Measurements from ENCODE around the gene KRTAP3-1.
"Not testable (repeated sequence)": the region's sequence is repeated elsewhere in the genome, so short reads cannot be mapped to it uniquely, and the experiment has no call there.

The KRTAP3-1 gene

DNA sequence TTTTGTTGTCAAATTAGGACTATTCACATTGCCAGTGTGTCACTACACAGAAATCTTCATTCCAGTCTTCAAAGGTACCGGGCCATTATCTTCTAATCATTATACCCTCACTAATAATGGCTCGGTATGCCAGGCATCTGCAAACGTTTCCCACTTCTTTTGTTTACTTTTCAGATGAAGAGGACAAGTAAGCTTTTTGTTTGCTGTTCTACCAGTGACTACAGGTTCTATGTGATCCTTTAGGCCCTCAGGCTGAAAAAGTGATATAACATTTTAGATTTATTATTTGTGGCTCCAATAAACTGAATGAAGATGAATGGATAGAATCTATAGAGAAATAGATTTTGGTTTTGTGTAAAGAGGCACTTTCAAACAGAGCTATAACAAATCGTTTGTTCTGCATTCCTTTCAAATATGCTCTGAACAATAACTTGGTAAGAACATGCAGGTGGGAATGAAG, 403 bp upstream of the KRTAP3-1 start:
- Histone ChIP-seq H3K4me1 (ENCODE audit: control extremely low read depth in 1 of 4, control insufficient read depth in 4 of 4, insufficient read depth in 4 of 4, low read length in 3 of 4) (no peaks in the 10 kb centered on the region), H3K4me3 (ENCODE audit: control insufficient read depth in 1 of 7, extremely low read depth in 1 of 7, insufficient read depth in 4 of 7, low read depth in 2 of 7, low read length in 6 of 7) (no peak overlapping the region), H3K9me3 (ENCODE audit: control extremely low read depth in 1 of 5, control insufficient read depth in 4 of 5, insufficient read depth in 2 of 5, low read depth in 1 of 5, low read length in 4 of 5) (no peaks in the 10 kb centered on the region), H3K27me3 (replicated peaks in 2 of 5; ENCODE audit: control insufficient read depth in 4 of 5, insufficient read depth in 5 of 5, low read length in 4 of 5) (no peaks in the 10 kb centered on the region), H3K27ac (ENCODE audit: insufficient read depth in 1 of 2, low read depth in 1 of 2, low read length in 2 of 2, poor library complexity in 1 of 2, severe bottlenecking in 2 of 2) (no peak overlapping the region), H3K36me3 (ENCODE audit: control insufficient read depth in 4 of 4, insufficient read depth in 4 of 4, low read length in 3 of 4) (no peaks in the 10 kb centered on the region)
- no peak for DNase-seq
- CTCF ChIA-PET = no interaction called here
- POLR2A ChIA-PET = no interaction called here
- 100% methylated on average over 2 of the region's 4 CpGs for WGBS (ENCODE audit: insufficient coverage)

DNA sequence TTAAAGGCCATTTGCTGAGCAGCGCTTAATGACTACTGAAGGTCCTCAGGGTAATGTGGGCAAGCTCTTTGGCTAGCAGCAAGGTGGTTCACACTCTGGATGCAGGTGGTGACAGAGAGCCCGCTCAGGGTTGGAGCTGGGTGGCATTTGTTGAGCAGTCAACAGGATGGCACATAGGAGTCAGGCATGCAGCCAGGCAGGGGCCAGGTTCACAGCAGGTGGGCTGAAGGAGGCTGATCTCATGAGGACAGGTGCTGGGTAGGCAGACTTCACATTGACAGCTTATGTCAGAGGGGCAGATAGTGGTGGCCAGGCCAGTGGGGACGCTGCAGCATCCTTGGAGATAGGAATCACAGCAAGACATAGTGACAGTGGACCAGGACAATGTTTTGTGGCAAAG, 4.5 kb downstream of the KRTAP3-1 start:
- H3K27me3 ChIP-seq (replicated peaks in 2 of 5; ENCODE audit: control insufficient read depth in 4 of 5, insufficient read depth in 5 of 5, low read length in 4 of 5) = no peaks in the 10 kb centered on the region
- no peak overlapping the region for H3K4me3 ChIP-seq (ENCODE audit: control insufficient read depth in 1 of 7, extremely low read depth in 1 of 7, insufficient read depth in 4 of 7, low read depth in 2 of 7, low read length in 6 of 7)
- H3K4me1 ChIP-seq (ENCODE audit: control extremely low read depth in 1 of 4, control insufficient read depth in 4 of 4, insufficient read depth in 4 of 4, low read length in 3 of 4) = no peaks in the 10 kb centered on the region
- no peak for DNase-seq
- CTCF ChIA-PET = no interaction called here
- no peaks in the 10 kb centered on the region for H3K36me3 ChIP-seq (ENCODE audit: control insufficient read depth in 4 of 4, insufficient read depth in 4 of 4, low read length in 3 of 4)
- H3K9me3 ChIP-seq (ENCODE audit: control extremely low read depth in 1 of 5, control insufficient read depth in 4 of 5, insufficient read depth in 2 of 5, low read depth in 1 of 5, low read length in 4 of 5) = no peaks in the 10 kb centered on the region
- no peak overlapping the region for H3K27ac ChIP-seq (ENCODE audit: insufficient read depth in 1 of 2, low read depth in 1 of 2, low read length in 2 of 2, poor library complexity in 1 of 2, severe bottlenecking in 2 of 2)
- 94% methylated on average over 3 of the region's 3 CpGs for WGBS (ENCODE audit: insufficient coverage)
- POLR2A ChIA-PET = no interaction called here

DNA sequence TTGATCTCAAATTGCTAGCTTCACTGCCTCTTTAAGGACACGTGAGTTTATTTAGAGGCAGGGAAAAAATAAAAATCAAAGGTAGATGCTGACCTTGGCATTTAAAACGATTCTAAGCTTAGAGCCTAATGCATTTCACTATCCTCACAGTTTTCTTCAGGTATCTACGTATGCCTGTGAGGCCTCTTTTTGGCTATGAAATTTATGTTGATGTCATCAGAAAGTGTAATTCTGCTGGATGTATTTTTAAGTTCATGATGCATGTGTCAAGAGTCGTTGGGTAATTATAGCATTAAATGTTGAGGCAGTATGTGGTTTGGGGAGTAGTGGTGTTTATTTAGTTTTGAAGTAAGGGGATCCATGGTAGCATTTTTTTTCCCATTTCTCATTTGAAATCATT, 5.0 kb downstream of the KRTAP3-1 start:
- POLR2A ChIA-PET = no interaction called here

DNA sequence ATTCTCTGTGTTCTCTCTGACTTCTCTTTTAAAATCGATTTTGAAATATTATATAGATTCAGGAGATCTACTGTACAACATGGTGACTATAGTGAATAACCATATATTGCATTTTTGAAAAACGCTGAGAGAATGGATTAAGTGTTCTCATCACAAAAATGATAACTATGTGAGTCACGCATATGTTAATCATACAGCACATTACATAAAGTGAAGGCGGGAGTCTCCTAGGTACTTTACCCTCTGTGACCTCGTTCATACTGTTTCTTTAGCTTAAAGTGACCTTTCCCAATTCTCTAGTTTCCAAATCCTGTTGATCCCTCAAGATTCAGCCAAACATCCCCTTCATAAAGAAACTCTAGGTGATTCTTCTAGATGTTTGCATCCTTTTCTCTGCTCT, 6.1 kb downstream of the KRTAP3-1 start:
- ChIA-PET POLR2A (no interaction called here), CTCF (no interaction called here)
- no peaks in the 10 kb centered on the region for H3K9me3 ChIP-seq (ENCODE audit: control extremely low read depth in 1 of 5, control insufficient read depth in 4 of 5, insufficient read depth in 2 of 5, low read depth in 1 of 5, low read length in 4 of 5)
- H3K4me3 ChIP-seq (ENCODE audit: control insufficient read depth in 1 of 7, extremely low read depth in 1 of 7, insufficient read depth in 4 of 7, low read depth in 2 of 7, low read length in 6 of 7) = no peak overlapping the region
- DNase-seq = no peak
- no peak overlapping the region for H3K27ac ChIP-seq (ENCODE audit: insufficient read depth in 1 of 2, low read depth in 1 of 2, low read length in 2 of 2, poor library complexity in 1 of 2, severe bottlenecking in 2 of 2)
- 98% methylated on average over 4 of the region's 5 CpGs for WGBS (ENCODE audit: insufficient coverage)
- H3K4me1 ChIP-seq (ENCODE audit: control extremely low read depth in 1 of 4, control insufficient read depth in 4 of 4, insufficient read depth in 4 of 4, low read length in 3 of 4) = no peaks in the 10 kb centered on the region
- H3K36me3 ChIP-seq (ENCODE audit: control insufficient read depth in 4 of 4, insufficient read depth in 4 of 4, low read length in 3 of 4) = no peaks in the 10 kb centered on the region
- no peaks in the 10 kb centered on the region for H3K27me3 ChIP-seq (replicated peaks in 2 of 5; ENCODE audit: control insufficient read depth in 4 of 5, insufficient read depth in 5 of 5, low read length in 4 of 5)

More for the DNA sequence above, 5.0 kb downstream of the KRTAP3-1 start:
- Histone ChIP-seq H3K27ac (ENCODE audit: insufficient read depth in 1 of 2, low read depth in 1 of 2, low read length in 2 of 2, poor library complexity in 1 of 2, severe bottlenecking in 2 of 2) (no peak overlapping the region), H3K27me3 (replicated peaks in 2 of 5; ENCODE audit: control insufficient read depth in 4 of 5, insufficient read depth in 5 of 5, low read length in 4 of 5) (no peaks in the 10 kb centered on the region), H3K4me3 (ENCODE audit: control insufficient read depth in 1 of 7, extremely low read depth in 1 of 7, insufficient read depth in 4 of 7, low read depth in 2 of 7, low read length in 6 of 7) (no peak overlapping the region), H3K9me3 (ENCODE audit: control extremely low read depth in 1 of 5, control insufficient read depth in 4 of 5, insufficient read depth in 2 of 5, low read depth in 1 of 5, low read length in 4 of 5) (no peaks in the 10 kb centered on the region), H3K4me1 (ENCODE audit: control extremely low read depth in 1 of 4, control insufficient read depth in 4 of 4, insufficient read depth in 4 of 4, low read length in 3 of 4) (no peaks in the 10 kb centered on the region), H3K36me3 (ENCODE audit: control insufficient read depth in 4 of 4, insufficient read depth in 4 of 4, low read length in 3 of 4) (no peaks in the 10 kb centered on the region)
- CTCF ChIA-PET = no interaction called here
- no peak for DNase-seq
- WGBS (ENCODE audit: insufficient coverage) = 100% methylated on average over 2 of the region's 4 CpGs

DNA sequence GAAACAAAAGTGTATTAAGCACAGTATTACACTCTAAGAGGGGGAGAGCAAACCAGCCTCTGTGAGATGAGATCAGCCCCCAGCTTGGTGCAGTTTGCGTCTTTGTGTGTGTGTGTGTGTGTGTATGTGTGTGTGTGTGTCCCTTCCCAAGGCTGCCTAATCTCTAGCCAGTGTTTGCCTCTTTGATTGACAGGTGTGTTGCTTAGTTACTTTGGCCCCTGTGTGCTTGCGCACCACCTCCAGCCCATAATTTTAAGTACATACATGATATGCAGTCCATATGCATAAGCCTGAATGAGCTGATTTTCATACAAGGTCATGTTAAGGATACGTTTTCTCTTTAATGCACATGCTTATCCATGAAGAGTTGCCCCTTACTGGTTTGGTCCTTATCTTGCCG, 7.1 kb downstream of the KRTAP3-1 start:
- H3K9me3 ChIP-seq (ENCODE audit: control extremely low read depth in 1 of 5, control insufficient read depth in 4 of 5, insufficient read depth in 2 of 5, low read depth in 1 of 5, low read length in 4 of 5) = no peaks in the 10 kb centered on the region
- H3K4me3 ChIP-seq (ENCODE audit: control insufficient read depth in 1 of 7, extremely low read depth in 1 of 7, insufficient read depth in 4 of 7, low read depth in 2 of 7, low read length in 6 of 7) = no peak overlapping the region
- no peak overlapping the region for H3K27ac ChIP-seq (ENCODE audit: insufficient read depth in 1 of 2, low read depth in 1 of 2, low read length in 2 of 2, poor library complexity in 1 of 2, severe bottlenecking in 2 of 2)
- DNase-seq = no peak
- peaks cover 0 to 7% (median 5%) of the 10 kb centered on the region in 5 experiments for H3K27me3 ChIP-seq (replicated peaks in 2 of 5; ENCODE audit: control insufficient read depth in 4 of 5, insufficient read depth in 5 of 5, low read length in 4 of 5)
- CTCF ChIA-PET = no interaction called here
- POLR2A ChIA-PET = no interaction called here
- 100% methylated on average over 3 of the region's 4 CpGs for WGBS (ENCODE audit: insufficient coverage)
- no peaks in the 10 kb centered on the region for H3K36me3 ChIP-seq (ENCODE audit: control insufficient read depth in 4 of 4, insufficient read depth in 4 of 4, low read length in 3 of 4)
- no peaks in the 10 kb centered on the region for H3K4me1 ChIP-seq (ENCODE audit: control extremely low read depth in 1 of 4, control insufficient read depth in 4 of 4, insufficient read depth in 4 of 4, low read length in 3 of 4)

DNA sequence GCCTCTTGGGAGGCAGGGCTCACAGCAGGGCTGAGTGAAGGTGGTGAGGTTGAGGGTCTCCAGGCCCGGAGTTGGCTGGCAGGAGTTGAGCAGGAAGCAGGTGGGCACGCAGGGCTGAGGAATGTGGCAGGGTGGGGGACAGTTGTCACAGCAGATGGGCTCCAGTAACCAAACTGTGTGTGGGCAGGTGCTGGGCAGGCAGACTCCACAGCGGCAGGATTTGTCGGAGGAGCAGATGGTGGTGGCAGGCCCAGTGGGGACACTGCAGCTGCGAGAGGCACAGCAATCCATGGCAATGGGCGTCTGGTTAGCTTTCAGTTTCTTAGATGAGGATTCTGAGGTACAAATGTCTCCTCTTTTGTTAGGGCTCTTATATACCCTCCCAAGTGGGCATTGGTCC, 9.4 kb downstream of the KRTAP3-1 start, which contains the start of gene KRTAP3-2:
TSS of gene KRTAP3-2 (minus strand) at position 344 of the 400 bp plus-strand sequence. CDS start at position 291, 53 bp downstream.
- WGBS (ENCODE audit: insufficient coverage) = 100% methylated on average over 4 of the region's 6 CpGs
- H3K4me3 ChIP-seq (ENCODE audit: control insufficient read depth in 1 of 7, extremely low read depth in 1 of 7, insufficient read depth in 4 of 7, low read depth in 2 of 7, low read length in 6 of 7); H3K36me3 ChIP-seq (ENCODE audit: control insufficient read depth in 4 of 4, insufficient read depth in 4 of 4, low read length in 3 of 4); DNase-seq; H3K27me3 ChIP-seq (replicated peaks in 2 of 5; ENCODE audit: control insufficient read depth in 4 of 5, insufficient read depth in 5 of 5, low read length in 4 of 5); CTCF ChIA-PET; H3K9me3 ChIP-seq (ENCODE audit: control extremely low read depth in 1 of 5, control insufficient read depth in 4 of 5, insufficient read depth in 2 of 5, low read depth in 1 of 5, low read length in 4 of 5); H3K4me1 ChIP-seq (ENCODE audit: control extremely low read depth in 1 of 4, control insufficient read depth in 4 of 4, insufficient read depth in 4 of 4, low read length in 3 of 4); POLR2A ChIA-PET; H3K27ac ChIP-seq (ENCODE audit: insufficient read depth in 1 of 2, low read depth in 1 of 2, low read length in 2 of 2, poor library complexity in 1 of 2, severe bottlenecking in 2 of 2): not testable (repeated sequence)

DNA sequence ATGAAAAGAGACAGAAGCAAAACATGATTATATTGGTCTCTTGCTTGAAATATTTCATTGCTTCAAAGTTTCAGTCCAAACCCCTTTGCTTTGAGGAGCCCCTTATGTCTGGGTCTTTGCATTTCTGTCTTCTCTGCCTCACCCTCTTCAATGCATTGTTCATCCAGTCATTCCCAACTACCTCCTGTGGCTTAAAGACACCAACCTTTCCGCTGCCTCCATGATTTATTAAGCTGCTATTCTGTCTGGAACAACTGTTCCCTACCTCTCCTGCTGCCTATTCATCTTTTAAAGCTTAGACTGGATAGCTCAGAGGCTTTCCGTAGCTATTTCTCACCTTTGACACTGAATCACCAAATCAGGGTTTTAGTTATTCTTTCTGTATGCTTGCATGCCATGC, 11.6 kb downstream of the KRTAP3-1 start:
- no peaks in the 10 kb centered on the region for H3K36me3 ChIP-seq (ENCODE audit: control insufficient read depth in 4 of 4, insufficient read depth in 4 of 4, low read length in 3 of 4)
- ChIA-PET POLR2A (no interaction called here), CTCF (no interaction called here)
- no peak overlapping the region for H3K27ac ChIP-seq (ENCODE audit: insufficient read depth in 1 of 2, low read depth in 1 of 2, low read length in 2 of 2, poor library complexity in 1 of 2, severe bottlenecking in 2 of 2)
- H3K4me3 ChIP-seq (ENCODE audit: control insufficient read depth in 1 of 7, extremely low read depth in 1 of 7, insufficient read depth in 4 of 7, low read depth in 2 of 7, low read length in 6 of 7) = no peak overlapping the region
- 100% methylated on average over 2 of the region's 2 CpGs for WGBS (ENCODE audit: insufficient coverage)
- H3K27me3 ChIP-seq (replicated peaks in 2 of 5; ENCODE audit: control insufficient read depth in 4 of 5, insufficient read depth in 5 of 5, low read length in 4 of 5) = peaks cover 0 to 9% (median 5%) of the 10 kb centered on the region in 5 experiments
- DNase-seq = no peak
- H3K9me3 ChIP-seq (ENCODE audit: control extremely low read depth in 1 of 5, control insufficient read depth in 4 of 5, insufficient read depth in 2 of 5, low read depth in 1 of 5, low read length in 4 of 5) = no peaks in the 10 kb centered on the region
- no peaks in the 10 kb centered on the region for H3K4me1 ChIP-seq (ENCODE audit: control extremely low read depth in 1 of 4, control insufficient read depth in 4 of 4, insufficient read depth in 4 of 4, low read length in 3 of 4)
